Stimulated activated CD8-positive, alpha-beta memory T cell treated with anti-CD3 and anti-CD28 coated beads, Interleukin-4, amount 100 ng/mL, for 48 hours (primary cell): ENCODE measurements around the gene CGB8.
"Not testable (repeated sequence)": the region's sequence is repeated elsewhere in the genome, so short reads cannot be mapped to it uniquely, and the experiment has no call there.

Experiments used
- DNase-seq: peaks from one replicate; pipeline ENCODE4 v3.0.0-alpha.2; 2020

Gene CGB8

DNA sequence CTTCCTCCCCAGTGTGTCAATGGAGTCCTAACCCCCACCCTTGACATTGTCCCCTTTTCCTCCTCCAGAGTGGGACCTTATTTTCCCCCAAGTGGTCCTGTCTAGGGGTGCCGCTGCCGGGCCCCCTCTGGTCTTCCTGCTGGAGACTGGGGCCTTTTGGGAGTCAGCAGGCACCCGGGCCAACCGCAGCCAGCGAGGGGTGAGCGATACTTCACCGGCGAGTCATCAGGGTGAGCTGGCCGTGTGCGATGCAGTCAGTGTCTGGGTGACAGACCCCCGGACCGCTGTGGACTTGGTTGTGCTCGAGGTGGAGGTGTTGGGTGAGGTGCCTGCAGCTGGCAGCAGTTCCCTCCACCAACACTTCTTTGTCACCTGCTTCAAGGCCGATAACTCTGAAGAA, 19.2 kb downstream of the CGB8 start:
- not testable (repeated sequence) for DNase-seq

DNA sequence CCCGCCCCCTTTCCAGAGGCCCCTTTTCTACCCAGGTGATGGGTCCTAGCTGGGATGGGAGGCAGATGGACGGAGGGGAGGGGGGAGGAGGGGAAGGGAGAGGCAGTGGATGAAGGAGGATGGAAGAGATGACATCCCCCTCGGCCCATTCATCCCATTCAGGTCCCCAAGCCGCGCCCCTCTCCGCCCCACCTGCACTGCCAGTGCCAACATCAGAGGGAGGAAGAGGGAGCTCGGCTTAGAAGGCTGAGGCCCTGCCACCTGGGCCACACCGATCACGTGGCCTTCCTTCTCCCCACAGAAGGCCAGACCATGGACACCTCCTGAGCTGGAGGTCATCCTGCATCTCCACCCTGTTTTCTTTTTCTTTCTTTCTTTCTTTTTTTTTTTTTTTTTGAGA, 20.2 kb downstream of the CGB8 start:
- not testable (repeated sequence) for DNase-seq

DNA sequence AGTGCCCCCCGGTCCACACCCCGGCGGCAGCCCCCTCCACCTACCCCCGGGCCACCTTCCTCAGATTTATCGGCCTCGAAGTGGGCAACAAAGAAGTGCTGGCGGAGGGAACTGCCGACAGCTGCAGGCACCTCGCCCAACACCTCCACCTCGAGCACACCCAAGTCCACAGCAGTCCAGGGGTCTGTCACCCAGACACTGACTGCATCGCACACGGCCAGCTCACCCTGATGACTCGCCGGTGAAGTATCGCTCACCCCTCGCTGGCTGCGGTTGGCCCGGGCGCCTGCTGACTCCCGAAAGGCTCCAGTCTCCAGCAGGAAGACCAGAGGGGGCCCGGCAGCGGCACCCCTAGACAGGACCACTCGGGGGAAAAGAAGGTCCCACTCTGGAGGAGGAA, 23.3 kb downstream of the CGB8 start:
- DNase-seq = not testable (repeated sequence)

DNA sequence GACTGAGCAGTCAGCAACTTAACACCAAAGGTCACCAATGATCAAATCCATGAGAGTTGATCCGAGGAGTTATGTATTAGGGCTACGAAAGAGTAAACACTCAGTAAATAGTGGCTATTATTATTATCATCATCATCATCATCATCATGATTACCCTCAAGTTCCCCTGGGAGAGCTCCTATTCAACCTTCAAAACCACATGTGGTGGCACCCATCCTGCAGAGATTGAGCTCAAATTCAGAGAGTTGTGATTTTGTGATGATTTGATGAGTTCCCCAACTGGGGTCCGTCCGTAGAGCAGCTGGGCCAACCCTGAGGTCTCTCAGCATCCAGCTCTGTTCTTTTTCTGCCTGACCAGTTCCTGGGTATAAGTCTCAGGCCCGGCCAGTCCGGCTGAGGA, 23.8 kb downstream of the CGB8 start:
- DNase-seq = not testable (repeated sequence)

DNA sequence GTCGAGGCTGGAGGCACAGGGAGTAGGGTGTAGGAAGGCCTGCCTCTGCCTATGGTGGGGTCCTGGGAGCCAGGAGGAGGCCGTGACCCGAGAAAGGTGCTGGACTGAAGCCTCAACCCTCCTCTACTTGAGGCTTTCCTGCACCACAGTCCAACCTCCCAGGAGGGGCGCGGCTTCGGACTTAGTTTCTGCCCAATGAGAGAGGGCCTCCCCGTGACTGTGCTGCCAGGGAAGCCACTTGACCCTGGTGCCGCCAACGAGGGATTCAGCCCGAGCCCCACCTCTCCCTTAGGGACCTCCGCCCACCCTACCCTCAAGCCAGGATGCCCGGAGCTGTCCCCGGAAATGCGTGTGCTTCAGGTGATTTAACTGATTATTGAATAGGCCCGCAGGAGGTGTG, 24.7 kb downstream of the CGB8 start, which contains the start of gene CGB3:
Gene CGB3, minus strand, starts transcription at position 101 of the 400 bp plus-strand sequence. CDS start 362 bp downstream, outside the sequence.
- DNase-seq = not testable (repeated sequence)

DNA sequence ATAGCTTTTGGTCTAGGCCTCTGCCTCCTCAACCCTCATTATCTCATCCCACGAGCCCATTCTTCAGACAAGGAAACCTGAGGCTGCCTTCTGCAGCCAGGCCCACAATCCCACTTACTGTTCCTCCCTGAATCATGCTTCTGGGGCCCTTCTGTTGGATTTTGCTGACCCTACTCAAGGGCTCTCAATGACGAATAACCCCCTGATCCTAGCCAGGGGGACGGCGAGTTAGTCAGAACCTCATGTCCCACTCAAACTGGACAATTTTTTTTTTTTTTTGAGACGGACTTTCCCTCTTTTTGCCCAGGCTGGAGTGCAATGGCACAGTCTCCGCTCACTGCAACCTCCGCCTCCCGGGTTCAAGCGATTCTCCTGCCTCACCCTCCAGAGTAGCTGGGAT, 26.8 kb downstream of the CGB8 start:
- DNase-seq = no peak

DNA sequence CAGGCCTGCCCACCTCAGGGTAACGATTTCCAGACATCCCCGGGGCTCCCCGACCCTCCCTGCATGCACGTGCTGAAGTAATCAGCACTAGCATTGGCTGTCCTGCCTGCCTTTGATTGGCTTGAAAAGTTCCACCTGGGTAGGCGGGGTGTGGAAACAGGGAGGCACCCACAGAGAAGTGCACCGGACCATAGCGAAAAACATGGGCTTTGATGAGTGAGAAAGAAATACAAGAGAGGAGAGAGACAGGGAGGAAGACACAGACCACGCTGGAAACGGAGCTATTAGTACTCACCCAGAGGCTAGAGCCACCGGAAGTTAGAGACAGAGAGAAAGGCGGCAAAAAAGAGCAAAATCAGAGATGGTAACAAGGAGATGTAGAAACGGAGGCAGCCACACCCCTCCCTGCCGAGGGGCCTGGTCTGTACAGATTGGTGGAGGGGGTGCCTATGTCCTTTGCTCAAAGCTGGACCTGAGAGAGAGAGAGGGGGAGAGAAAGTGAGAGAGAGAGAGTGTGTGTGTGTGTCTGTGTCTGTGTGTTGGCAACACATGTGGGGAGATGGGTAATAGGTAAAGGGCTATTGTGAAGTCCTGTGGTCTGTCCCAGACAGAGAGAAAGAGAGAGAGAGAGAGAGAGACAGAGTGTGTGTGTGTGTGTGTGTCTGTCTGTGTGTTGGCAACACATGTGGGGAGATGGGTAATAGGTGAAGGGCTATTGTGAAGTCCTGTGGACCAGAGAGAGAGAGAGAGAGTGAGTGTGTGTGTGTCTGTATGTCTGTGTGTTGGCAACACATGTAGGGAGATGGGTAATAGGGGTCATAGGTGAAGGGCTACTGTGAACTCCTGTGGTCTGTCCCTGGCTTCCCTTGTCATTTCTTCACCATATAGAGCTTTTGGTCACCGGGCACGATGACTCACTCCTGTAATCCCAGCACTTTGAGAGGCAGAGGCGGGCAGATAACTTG, 27.7 kb downstream of the CGB8 start:
- DNase-seq = no peak

DNA sequence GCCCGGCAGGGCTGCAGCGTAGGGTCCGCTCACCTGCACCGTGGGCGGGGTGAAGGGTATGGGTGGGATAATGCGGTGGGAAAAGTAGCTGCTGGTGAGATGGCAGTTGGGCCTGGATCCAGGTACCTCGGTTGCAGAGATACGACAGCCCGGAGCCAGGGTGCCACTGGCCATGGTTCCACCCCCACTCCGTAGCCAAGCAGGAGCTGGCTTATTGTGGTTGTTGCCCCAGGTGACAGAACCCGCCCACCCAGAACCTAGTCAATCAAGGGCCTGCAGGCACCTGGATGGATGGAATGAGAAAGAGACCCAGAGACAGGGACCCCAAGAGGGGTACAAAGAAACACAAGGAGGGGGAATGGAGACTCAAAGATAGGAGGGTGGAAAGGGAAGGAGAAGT, 28.6 kb downstream of the CGB8 start:
- no peak for DNase-seq

DNA sequence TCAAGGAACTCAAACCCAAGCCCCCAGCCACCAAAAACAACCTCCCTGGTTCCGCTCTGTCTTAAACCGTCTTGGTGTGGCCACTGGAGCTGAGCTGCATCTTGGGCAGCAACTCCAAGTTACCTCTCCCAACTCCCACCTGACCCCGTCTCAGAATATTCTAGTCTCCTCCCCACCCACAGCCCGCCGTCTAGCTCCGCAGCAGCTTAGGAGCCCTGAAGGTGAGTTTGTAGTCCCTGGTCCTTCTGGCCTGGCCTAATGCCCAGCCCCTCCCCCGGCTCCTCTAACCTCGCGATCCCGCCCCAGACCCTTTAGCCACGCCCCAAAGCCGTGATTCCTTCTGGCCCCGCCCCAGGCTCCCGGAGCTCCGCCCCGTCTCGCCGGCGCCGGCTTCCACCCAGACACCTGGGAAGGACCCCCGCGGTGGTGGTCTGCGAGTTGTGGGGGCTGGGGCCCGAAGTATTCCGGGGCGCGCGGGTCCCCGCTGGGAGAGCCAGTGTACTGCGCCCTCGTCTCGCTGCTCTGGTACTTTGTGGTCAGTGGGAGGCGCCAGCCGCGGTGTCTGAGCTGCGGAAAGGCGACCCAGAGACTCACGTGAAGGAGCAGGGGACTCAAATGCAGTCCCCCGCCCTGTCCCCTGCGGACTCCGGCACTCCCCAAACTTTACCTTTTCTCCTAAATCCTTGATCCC, 29.5 kb downstream of the CGB8 start:
- peak; percentile 83 for DNase-seq

DNA sequence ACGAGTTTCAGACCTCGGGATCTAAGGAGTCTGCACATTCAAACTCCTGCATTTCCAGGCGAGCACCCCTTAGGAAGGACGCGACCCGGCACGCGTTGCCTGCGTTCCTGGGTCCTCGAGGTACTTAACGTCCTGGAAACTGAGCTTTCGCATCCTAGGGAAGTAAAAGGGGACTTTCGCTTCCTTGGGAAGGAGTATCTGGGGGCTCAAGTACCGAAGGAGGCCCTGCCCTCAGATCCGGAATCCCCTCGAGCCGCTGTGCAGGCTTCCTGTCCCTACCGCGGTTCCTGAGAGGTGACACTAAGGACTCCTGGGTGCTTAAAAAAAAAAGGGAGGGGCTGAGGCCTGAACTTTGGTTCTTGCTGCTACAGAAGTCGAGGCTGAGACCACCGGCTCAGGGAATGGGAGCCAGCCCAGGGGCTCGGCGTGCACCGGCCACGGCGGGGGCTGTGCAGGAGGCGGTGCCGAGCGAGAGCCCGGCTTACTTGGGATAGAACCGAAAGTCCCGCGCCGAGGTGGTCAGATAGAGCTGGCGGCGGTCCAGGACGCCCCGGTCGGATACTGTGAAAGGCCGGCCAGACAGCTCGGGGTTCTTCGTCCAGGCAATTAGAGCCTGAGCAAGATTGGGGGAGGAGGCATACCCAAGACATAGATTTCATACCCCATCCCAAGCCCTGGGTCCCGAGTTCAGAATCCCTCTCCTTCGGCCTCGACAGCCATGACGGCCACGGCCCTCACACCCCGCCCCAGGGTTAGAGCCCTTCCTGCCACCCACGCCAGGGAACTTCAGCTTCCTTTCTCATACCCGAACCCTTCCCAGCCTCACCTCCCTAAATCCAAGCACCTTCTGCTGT, 30.3 kb downstream of the CGB8 start:
- DNase-seq = peak; percentile 37

DNA sequence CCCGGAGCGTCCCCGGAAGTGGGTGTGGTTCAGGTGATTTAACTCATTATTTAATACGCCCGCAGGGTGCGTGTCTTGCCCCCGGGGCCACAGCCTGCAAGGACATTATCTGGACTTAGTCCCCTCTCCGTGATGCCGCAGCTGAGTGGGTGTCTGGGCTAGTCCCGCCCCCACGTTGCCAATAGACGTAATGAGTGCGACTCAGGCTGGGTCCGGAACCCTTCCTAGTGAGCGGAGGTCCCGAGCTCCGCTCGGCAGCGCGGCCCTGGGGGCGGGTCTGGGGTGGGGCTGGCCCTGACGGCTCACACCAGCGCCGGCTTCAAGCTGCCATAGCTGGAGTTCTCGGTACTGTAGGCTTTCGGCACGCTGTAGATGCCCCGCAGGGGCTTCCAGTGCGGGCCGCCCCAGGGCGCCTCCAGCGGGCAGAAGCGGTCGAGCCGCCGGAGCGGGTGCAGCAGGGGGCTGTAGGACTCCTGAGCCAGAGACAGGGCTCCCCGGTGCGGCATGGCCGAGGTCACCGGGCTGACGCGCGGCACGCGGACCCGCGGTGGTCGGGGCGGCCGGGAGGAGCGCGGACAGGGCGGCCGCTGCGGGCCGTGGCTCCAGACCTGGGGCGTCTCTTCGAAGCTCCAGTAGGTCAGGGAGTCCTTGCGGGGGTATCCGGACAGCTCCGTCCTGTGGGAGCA, 31.1 kb downstream of the CGB8 start:
- peak; percentile 76 for DNase-seq

DNA sequence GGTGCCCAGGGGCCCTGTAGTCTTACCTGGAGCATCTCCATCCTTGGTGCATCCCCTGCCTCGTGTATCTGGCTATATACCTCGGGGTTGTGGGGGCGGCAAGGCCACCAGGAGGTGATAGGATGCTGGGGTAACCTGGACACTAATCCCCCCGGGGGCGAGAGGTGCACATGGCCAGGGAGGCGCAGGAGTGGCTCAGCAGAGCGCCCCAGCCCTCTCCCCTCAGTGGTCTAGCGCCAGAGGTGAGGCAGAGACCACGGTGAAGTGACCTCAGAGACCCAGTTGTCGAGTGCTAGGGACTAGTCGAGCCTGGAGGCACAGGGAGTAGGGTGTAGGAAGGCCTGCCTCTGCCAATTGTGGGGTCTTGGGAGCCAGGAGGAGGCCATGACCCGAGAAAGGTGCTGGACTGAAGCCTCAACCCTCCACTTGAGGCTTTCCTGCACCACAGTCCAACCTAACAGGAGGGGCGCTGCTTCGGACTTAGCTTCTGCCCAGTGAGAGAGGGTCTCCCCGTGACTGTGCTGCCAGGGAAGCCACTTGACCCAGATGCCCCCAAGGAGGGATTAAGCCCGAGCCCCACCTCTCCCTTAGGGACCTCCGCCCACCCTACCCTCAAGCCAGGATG, 31.8 kb downstream of the CGB8 start, which contains the start of gene LHB:
Gene LHB, minus strand, starts transcription at position 51 of the 625 bp plus-strand sequence. Its CDS starts 10 bp downstream, at position 41.
- DNase-seq = no peak

DNA sequence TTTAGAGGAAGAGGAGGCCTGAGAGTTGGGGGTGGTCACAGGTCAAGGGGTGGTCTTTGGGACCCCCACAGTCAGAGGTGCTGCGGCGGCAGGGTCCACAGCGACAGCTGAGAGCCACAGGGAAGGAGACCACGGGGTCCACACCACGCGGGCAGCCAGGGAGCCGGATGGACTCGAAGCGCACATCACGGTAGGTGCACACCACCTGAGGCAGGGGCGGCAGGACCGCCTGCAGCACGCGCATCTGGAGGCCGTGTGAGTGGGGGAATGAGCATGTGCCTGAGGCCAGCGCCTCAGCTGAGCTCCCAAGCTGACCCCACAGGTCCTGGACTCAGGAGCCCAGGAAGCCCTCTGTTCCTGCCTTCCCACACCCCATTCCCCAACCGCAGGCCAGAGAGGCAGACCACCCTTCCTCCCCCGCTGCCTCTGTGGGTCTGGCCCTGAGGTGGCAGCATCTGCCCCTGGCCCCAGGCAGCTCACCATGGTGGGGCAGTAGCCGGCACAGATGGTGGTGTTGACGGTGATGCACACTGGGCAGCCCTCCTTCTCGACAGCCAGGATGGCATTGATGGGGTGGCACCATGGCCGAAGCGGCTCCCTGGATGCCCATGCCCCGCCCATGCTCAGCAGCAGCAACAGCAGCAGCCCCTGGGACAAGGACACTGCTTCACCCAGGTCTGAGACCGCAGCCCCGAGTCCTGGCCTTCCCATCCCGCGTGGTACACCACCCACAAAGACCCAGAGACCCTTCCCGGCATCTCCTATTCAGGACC, 32.7 kb downstream of the CGB8 start:
- no peak for DNase-seq

DNA sequence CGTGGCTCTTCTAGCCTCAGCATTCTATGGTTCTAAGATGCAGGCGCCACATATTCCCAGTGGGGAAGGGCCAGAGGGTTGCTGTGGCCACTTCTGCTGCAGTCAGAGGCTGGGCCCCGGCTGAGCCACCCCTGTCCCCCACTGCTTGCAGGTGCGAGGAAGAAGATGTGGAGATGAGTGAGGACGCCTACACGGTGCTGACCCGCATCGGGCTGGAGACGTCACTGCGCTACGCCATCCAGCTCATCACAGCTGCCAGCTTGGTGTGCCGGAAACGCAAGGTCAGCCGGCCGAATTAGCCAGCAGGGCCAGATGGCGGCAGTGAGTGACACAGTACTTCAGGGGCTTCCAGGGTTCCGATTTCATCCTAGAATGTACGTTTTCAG, 34.0 kb downstream of the CGB8 start:
- DNase-seq = no peak

DNA sequence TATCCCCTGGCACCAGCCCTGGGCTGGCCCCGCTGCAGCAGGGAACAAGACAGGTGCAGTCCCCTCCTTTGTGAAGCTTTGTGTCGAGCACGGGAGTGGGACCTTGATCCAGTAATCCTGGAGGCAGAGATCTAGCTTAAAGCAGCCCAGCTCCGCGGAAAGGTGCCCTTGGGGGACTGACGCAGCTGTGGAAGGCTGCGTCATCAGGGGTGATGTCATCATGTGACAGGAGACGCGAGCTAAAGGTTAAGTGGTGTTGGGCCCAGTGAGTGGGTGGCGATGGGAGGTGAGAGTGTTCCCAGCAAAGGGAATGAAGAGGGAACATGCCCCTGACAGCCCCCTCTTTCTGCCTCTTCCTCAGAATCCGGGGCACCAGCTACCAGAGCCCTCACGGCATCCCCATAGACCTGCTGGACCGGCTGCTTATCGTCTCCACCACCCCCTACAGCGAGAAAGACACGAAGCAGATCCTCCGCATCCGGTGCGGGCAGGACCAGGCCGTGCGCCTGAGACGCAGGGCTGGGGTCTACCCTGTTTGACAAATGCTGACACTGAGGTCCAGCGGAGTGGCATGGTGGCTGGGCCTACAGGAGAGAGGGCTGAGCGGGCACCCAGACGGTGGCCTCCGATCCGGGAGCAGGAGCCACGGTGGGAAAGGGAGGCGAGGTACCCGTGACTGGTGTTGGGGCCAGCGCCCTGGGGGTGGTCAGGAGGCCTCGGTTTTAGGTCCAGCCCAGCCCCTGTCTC, 34.6 kb downstream of the CGB8 start:
- no peak for DNase-seq

DNA sequence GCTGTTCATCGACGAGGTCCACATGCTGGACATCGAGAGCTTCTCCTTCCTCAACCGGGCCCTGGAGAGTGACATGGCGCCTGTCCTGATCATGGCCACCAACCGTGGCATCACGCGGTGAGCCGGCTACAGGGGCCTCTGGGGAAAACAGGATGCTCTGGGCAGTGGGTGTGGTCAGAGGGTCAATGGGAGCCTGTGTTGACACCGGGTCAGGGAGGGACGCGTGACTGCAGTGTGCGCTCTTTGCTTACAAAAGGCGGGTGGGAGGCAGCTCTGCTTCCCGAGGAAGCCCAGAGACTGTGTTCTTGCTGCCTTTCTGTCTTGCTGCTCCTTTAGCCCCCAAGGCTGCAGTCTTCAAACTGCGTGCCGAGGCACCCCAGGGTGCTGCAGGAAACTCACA, 37.7 kb downstream of the CGB8 start:
- DNase-seq = no peak

DNA sequence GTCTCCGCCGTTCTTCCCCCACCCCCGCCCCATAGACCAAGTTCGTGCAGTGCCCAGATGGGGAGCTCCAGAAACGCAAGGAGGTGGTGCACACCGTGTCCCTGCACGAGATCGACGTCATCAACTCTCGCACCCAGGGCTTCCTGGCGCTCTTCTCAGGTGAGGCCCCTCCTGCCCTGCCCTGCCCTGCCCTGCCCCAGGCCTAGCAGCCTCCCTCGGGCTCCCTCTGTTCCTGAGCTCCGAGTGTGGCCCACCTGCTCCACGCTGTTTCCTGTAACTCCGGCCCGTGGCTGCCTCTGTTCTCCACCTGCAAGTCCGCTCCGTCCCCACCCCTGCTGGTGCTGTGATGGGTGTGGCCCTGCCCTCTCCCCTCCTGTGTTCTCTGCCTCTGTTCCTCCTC, 38.5 kb downstream of the CGB8 start:
- DNase-seq = no peak

DNA sequence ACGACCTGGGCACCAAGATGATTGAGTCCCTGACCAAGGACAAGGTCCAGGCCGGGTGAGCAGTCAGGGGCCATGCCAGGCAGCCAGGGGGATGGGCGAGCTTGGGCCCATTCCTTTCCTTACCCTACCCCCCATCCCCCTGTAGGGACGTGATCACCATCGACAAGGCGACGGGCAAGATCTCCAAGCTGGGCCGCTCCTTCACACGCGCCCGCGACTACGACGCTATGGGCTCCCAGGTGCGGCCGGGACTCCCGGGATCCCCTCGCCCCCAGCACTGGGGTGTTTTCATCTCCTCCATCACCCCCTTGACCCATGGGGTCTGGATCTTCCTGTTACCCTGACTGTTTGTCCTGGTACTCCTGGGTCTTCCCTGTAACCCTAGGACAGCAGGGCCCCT, 39.1 kb downstream of the CGB8 start:
- no peak for DNase-seq

DNA sequence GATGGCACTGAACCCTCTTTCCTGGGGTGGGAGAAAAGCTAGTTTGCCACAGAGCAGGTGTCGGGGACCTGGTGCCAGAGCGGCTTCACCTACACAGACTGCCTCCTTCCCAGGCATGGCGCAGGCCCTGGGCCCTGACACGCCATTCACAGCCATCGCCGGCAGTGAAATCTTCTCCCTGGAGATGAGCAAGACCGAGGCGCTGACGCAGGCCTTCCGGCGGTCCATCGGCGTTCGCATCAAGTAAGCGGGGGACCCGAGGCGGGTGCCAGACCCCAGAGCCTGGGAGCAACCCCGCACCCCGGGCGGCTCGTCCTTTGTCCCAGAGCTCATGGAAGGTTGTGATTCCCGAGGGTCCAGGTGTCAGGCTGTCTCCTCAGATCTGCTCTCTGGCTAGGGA, 42.0 kb downstream of the CGB8 start:
- no peak for DNase-seq

DNA sequence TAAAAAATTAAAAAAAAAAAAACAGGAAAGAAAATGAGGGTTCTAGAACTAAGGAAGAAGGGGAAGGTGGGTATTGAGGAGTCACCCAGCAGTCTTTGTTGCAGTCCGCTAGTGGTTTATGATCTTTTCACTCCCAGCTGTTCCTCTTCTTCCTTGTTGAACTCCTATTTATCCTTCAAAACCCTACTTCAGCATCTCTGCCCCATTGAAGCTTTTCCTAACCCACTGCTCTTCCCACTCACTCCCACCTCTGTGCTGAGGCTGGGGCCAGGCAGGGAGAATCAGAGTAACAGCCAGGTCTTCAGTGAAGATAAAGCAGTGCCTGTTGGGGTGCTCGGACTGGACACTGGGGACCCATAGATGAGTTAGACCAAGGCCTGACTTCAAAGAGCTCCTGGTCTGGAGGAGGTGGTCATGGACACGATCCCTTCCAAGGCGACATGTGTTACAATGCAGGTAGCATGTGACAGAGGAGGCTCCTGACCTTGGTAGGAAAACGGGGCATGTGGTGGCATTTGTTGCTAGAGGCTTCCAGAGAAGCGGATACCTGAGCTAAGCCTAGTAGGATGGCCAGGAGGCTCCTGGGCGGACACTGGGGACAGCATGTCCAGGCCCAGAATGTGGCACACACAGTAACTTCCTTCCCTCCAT, 43.8 kb downstream of the CGB8 start:
- no peak for DNase-seq
